GM21717 (cell line): ENCODE results near the gene COPS8.

Experiments used
- ATAC-seq: cut with Tn5 transposase; IDR thresholded peaks from one replicate; pipeline ENCODE4 v1.9.1; 2021; ENCODE audit warnings: mild to moderate bottlenecking, moderate library complexity; ENCODE audit not compliant: unreplicated experiment

COPS8 gene

GRCh38 chr2:237064203-237065070 lies 21.3 kb upstream of the COPS8 start:
- ATAC-seq = no peak

GRCh38 chr2:237065071-237065377 lies 20.7 kb upstream of the COPS8 start:
- ATAC-seq = no peak

GRCh38 chr2:237066396-237066795 lies 19.3 kb upstream of the COPS8 start:
- ATAC-seq = no peak

- no peak for ATAC-seq
Measured at GRCh38 chr2:237068005-237068576, 17.6 kb upstream of the COPS8 start.

- ATAC-seq = no peak
Measured at GRCh38 chr2:237072067-237072931, 13.4 kb upstream of the COPS8 start.

- no peak for ATAC-seq
Measured at GRCh38 chr2:237073552-237073951, 12.1 kb upstream of the COPS8 start.

GRCh38 chr2:237074211-237074993 lies 11.3 kb upstream of the COPS8 start:
- no peak for ATAC-seq

GRCh38 chr2:237075749-237076599 lies 9.7 kb upstream of the COPS8 start:
- ATAC-seq = no peak

GRCh38 chr2:237081596-237081995 lies 4.1 kb upstream of the COPS8 start:
- no peak for ATAC-seq

- no peak for ATAC-seq
Measured at GRCh38 chr2:237083026-237083425, 2.7 kb upstream of the COPS8 start.

GRCh38 chr2:237084444-237084843 lies 1.2 kb upstream of the COPS8 start:
- no peak for ATAC-seq

- ATAC-seq = no peak
Measured at GRCh38 chr2:237090906-237091305, 5.2 kb downstream of the COPS8 start.

- no peak for ATAC-seq
Measured at GRCh38 chr2:237091779-237092436, 6.2 kb downstream of the COPS8 start.

GRCh38 chr2:237092506-237092905 lies 6.8 kb downstream of the COPS8 start:
- ATAC-seq = no peak

GRCh38 chr2:237092920-237093781 lies 7.5 kb downstream of the COPS8 start:
- ATAC-seq = no peak

GRCh38 chr2:237096201-237096600 lies 10.5 kb downstream of the COPS8 start:
- ATAC-seq = no peak

GRCh38 chr2:237096911-237097310 lies 11.2 kb downstream of the COPS8 start:
- no peak for ATAC-seq

- no peak for ATAC-seq
Measured at GRCh38 chr2:237097326-237097910, 11.7 kb downstream of the COPS8 start.
